GM06990 (cell line): Measurements from ENCODE around the gene TCF7.

Experiments used
- DNase-seq: peaks from one replicate; pipeline ENCODE4 v3.0.0-alpha.2; 2011; ENCODE audit not compliant: insufficient read length; ENCODE audit errors: extremely low read depth
- H3K27me3 ChIP-seq: replicated peaks from 2 replicates; pipeline ENCODE4 v1.6.0; 2011; ENCODE audit warnings: low read length; ENCODE audit not compliant: control insufficient read depth, insufficient read depth
- H3K36me3 ChIP-seq: 2 replicates; pipeline ENCODE4 v1.5.1; 2011; ENCODE audit warnings: low read length; ENCODE audit not compliant: control insufficient read depth, insufficient read depth
- H3K4me3 ChIP-seq: replicated peaks from 2 replicates; pipeline ENCODE4 v1.5.1; 2011; ENCODE audit warnings: low read depth, mild to moderate bottlenecking, control low read depth, low read length
- CTCF ChIP-seq: IDR thresholded peaks from 2 replicates; pipeline ENCODE4 v1.5.1; 2011; ENCODE audit warnings: low read length, control low read depth, mild to moderate bottlenecking, inconsistent platforms; ENCODE audit not compliant: insufficient read depth, poor library complexity, severe bottlenecking

The TCF7 gene

GRCh38 chr5:134083517-134083916 lies 31.0 kb upstream of the TCF7 start:
- Histone ChIP-seq H3K27me3 (no peaks in the 10 kb centered on the region), H3K4me3 (no peak overlapping the region), H3K36me3 (no peaks in the 10 kb centered on the region)
- DNase-seq: no peak
- no peak for TF ChIP-seq CTCF

DNA sequence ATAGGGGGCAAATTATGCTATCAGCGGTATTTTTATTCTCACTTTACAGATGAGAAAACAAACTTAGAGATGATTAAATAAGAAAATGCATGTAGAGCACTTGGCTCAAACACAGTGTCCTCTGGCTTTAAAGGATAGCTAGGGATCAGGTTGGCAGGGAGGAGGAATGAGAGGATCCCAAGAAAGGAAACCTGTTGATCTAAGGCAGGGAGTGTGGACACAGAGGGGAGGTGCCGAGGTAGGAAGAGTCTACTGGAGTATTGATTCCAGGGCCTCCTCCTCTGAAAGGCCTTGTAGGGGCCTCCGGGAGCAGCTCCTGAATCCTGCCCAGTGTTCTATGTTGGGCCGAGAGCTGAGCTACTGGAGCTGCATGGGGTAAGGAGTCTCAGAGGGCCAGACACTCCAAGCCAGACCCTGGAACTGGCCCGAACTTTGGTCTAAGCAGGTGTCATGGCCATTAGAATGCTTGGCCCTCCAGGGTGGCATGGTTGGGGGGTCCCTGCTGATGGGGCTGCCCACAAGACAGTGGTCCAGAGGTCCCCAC lies 30.4 kb upstream of the TCF7 start:
- no peak overlapping the region for H3K4me3 ChIP-seq

DNA sequence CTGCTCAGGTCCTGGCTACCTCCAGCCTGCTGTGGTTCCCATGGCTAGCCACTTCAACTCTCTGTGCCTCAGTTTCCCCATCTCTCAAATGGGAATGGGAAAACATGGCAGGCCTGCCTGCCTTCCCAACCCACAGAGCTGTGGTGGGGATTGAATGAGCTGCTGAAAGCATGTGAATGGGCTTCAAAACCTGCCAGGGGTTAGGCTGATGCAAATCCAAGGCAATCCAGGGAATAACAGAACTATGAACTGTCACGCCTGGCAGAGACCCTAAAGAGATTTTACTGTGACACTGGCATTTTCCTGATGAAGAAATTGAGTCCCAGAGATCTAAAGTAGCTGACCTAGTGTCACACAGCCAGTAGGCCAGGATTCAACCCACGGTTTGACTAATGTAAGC lies 29.9 kb upstream of the TCF7 start:
- no peak for TF ChIP-seq CTCF
- Histone ChIP-seq H3K27me3 (no peaks in the 10 kb centered on the region), H3K4me3 (no peak overlapping the region), H3K36me3 (no peaks in the 10 kb centered on the region)
- DNase-seq: no peak

More for the DNA sequence above, 30.4 kb upstream of the TCF7 start:
- no peak for DNase-seq
- no peaks in the 10 kb centered on the region for H3K27me3 ChIP-seq
- no peaks in the 10 kb centered on the region for H3K36me3 ChIP-seq
- no peak for TF ChIP-seq CTCF

DNA sequence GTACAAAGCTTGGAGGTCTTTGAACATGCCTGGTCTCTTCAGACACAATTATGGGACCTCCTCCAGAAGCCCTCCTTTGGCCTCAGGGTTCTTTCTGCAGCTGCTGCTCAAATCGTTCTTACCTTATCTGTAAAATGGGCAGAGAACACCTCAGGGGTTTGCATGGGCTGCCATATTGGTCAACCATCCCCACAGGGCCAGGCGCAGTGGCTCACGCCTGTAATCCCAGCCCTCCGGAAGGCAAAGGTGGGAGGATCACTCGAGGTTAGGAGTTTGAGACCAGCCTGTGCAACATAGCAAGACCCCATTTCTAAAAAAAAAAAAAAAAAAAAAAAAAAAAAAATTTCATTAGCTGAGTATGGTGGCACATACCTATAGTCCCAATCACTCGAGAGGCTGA lies 29.1 kb upstream of the TCF7 start:
- DNase-seq: no peak
- Histone ChIP-seq H3K36me3 (no peaks in the 10 kb centered on the region), H3K27me3 (no peaks in the 10 kb centered on the region), H3K4me3 (no peak overlapping the region)
- TF ChIP-seq CTCF: no peak

GRCh38 chr5:134086225-134086942 lies 28.1 kb upstream of the TCF7 start:
- no peak for TF ChIP-seq CTCF
- no peaks in the 10 kb centered on the region for H3K27me3 ChIP-seq
- no peak overlapping the region for H3K4me3 ChIP-seq
- H3K36me3 ChIP-seq: no peaks in the 10 kb centered on the region
- no peak for DNase-seq
